GM19328 (cell line): ENCODE measurements around the gene CDC16.
"Not testable (repeated sequence)": the region's sequence is repeated elsewhere in the genome, so short reads cannot be mapped to it uniquely, and the experiment has no call there.

Experiments used
- ATAC-seq: cut with Tn5 transposase; IDR thresholded peaks from one replicate; pipeline ENCODE4 v1.9.1; 2021; ENCODE audit warnings: mild to moderate bottlenecking, moderate library complexity; ENCODE audit not compliant: unreplicated experiment

Gene CDC16, protein sequence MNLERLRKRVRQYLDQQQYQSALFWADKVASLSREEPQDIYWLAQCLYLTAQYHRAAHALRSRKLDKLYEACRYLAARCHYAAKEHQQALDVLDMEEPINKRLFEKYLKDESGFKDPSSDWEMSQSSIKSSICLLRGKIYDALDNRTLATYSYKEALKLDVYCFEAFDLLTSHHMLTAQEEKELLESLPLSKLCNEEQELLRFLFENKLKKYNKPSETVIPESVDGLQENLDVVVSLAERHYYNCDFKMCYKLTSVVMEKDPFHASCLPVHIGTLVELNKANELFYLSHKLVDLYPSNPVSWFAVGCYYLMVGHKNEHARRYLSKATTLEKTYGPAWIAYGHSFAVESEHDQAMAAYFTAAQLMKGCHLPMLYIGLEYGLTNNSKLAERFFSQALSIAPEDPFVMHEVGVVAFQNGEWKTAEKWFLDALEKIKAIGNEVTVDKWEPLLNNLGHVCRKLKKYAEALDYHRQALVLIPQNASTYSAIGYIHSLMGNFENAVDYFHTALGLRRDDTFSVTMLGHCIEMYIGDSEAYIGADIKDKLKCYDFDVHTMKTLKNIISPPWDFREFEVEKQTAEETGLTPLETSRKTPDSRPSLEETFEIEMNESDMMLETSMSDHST

DNA sequence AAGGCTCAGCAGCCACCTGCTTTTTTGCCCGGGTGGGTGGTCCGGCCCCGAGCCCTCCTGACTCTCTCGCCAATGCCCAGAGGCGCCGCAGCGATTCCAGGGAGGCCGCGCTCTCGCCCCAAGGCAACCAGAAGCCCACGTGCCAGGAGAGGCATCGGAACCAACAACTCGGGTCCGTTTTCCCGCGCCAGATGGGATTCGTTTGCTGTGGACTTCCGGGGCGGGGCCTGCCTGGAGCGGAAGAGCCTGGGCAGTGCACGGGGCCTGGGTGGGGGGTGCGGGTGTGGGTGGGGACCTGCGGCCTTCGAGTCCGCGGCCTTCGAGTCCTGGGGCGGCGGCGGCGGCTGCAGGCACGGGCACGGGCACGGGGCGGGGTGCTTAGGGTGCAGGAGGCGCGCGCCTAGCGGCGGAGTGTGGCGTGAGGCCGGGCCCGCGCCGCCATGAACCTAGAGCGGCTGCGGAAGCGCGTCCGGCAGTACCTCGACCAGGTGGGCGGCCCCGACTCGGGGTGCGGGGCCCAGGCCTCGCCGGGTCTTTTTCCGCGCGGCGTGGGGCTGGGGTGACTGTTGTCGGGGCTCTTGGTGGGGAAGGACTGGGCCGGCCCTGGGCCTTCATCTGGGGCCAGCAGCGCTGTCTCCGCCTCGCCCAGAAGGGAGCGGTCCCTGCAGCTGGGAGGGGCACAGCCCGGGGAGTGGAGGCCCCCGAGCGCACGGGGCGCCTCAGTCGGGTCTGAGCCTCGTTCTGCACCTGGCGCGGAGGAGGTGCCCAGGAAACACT, at the start of gene CDC16:
CDC16 (plus strand) TSS at position 253 of the 777 bp plus-strand sequence; CDS start at position 441, 188 bp downstream.
- ATAC-seq, result peak; percentile 84

DNA sequence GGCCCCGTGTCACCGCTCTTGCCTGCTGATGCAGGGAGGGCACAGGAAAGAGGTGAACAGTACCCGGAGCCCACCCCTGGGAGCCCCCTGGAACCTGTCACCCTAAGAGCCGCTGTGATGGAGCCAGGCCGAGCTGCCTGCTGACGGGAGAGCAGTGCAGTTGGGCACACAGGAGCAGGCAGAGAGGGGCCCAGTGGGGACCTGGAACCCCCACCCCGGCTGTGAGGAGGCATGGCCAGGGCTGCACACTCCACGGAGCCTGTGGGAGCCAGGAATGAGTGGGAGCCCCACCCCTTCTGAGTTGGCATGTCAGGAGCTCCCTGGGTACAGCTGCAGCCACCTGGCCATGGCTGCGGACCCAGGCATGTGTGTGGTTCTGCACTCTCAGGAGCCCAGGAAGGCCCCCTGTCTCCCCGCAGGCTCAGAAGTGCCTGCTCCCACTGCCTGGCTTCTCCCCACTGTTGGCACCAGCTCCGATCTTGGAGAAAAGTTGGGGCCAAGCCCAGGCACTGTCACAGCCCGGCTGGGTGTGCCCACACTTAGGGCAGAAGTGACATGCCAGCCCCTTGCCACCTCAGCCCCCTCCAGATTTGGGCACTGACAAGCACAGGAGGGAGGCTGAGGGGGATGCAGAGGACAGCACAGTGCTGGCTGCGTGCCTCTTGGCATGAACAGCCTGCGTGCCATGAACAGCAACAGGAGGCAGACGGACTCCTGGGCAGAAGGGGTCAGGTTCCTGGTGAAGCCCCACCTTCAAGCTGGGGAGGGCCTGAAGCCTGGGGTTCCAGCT, 49.3 kb upstream of the CDC16 start:
- no peak for ATAC-seq

DNA sequence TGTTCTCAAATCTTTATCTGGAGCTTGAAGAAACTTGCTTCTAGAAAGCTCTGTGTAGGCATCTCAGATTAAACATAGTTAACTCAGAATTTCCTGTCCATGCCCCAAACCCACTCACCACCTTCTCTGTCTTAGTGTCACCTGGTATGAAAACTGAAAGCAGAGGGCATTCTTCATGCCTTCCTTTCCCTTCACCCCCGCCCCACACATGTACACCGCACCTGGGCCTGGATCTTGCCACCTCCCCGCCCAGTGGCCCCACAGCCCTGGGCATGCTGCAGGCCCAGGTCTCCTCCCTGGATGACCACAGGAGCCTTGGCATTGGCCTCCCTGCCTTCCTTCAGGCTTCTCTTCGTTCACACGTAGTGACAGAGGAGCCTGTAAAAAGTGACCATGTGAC, 39.8 kb upstream of the CDC16 start:
- no peak for ATAC-seq

DNA sequence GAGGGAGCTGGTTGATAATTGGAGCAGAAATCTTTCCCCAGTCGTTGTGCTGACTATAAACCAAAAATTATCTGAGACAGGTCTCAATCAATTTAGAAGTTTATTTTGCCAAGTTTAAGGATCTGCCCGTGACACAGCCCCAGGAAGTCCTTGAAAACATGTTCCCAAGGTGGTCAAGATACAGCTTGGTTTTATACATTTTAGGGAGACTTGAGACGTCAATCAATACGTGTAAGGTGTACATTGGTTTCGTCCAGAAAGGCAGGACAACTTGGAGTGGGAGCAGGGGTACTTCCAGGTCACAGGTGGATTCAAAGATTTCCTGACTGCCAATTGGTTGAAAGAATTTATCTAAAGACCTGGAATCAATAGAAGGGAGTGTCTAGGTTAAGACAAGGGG, 38.1 kb upstream of the CDC16 start:
- ATAC-seq, result no peak

DNA sequence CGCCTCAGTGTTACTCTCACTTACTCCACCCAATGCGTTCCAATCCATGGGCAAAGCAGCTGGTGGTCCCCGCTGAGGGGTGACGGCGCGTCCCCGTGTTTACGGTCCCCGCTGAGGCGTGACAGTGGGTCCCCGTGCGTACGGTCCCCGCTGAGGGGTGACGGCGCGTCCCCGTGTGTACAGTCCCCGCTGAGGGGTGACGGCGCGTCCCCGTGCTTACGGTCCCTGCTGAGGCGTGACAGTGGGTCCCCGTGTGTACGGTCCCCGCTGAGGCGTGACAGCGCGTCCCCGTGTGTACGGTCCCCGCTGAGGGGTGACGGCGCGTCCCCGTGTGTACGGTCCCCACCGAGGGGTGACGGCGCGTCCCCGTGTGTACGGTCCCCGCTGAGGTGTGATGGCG, 36.1 kb upstream of the CDC16 start:
- no peak for ATAC-seq

DNA sequence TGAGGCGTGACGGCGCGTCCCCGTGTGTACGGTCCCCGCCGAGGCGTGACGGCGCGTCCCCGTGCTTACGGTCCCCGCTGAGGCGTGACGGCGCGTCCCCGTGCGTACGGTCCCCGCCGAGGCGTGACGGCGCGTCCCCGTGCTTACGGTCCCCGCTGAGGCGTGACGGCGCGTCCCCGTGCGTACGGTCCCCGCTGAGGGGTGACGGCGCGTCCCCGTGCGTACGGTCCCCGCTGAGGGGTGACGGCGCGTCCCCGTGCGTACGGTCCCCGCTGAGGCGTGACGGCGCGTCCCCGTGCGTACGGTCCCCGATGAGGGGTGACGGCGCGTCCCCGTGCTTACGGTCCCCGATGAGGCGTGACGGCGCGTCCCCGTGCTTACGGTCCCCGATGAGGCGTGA, 35.2 kb upstream of the CDC16 start:
- not testable (repeated sequence) for ATAC-seq

DNA sequence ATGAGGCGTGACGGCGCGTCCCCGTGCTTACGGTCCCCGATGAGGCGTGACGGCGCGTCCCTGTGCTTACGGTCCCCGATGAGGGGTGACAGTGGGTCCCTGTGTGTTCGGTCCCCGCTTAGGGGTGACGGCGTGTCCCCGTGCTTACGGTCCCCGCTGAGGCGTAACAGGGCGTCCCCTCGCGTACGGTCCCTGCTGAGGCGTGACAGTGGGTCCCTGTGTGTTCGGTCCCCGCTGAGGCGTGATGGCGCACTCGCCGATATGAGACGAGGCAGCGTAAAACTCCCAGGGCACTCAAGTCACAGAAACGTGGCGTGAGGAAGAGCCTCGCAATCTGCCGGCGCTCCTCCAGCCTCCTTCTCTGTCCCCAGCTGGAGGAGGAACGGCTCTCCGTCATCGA, 34.7 kb upstream of the CDC16 start:
- ATAC-seq, result no peak

DNA sequence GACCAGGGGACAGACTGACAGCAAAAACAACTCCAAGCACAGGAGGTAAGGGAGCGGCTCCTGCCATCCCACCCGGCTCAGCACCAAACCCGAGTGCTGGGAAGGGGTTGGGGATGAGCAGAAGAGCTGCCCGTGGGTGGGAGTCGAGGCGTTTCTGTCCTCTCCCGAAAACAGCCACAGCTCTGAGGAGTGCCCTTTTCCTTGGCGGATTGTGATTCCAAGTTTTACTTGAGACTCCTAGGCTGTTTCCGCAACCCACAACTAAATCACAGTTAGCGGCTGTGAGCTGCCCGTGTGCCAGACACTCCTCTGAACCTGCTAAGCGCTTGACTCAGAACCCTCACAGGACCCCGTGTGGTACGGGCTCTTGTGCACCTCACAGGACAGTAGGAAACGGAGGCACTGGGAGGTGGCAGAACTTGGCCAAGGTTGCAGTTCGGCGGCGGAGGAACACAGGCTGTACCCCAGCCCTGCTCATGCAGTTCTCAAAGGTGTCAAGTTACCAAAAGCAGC, 34.2 kb upstream of the CDC16 start:
- no peak for ATAC-seq

DNA sequence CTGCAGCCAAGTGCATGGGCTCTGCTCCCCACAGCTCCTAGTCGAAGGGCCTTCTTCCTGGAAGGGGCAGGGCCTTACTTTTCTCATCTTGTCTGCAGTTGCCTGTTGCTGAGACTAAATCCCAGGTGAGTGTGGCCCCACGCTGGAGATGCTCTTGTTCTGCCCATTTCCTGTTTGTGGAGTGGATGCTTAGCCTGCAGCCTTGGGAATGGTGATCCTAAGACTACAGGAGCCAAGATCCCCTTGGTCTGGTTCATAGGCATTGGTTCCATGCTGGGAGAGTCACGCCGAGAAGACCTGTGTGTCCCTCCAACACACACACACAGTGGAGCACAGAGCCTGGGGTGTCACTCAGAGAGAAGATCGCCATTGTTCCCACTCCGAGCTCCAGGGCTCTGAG, 32.1 kb upstream of the CDC16 start:
- ATAC-seq, result no peak

DNA sequence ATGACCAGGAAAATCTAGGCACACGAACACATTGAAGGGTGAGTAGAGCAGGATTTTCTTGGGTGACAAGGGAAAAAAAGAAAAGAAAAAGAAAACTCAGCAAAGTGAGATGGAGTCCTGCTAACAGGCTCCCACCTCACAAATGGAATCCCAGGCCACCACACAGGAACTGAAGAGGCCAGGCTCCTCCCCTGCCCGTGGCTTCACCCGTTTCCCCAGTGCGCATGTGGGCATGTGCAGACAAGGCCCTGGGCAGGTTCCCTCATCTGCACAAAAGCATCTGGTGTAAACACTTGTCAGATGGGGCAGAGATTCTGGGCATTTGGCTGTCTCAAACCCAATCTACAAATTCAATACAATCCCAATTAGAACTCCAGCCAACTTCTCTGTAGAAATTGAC, 31.2 kb upstream of the CDC16 start:
- no peak for ATAC-seq

DNA sequence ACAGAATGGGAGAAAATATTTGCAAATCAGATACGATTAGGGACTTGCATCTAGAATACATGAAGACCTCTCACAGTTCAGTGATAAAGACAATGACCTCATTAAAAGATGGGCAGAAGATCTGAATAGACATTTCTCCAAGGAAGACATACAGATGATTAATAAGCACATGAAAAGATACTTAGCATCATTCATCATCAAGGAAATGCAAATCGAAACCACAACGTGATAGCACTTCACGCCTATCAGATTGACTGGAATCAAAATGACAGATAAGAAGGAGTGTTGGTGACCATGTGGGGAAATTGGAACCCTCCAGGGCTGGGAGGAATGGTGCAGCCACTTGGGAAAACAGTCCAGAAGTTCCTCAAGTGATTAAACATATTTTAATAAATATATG, 29.8 kb upstream of the CDC16 start:
- ATAC-seq, result no peak

DNA sequence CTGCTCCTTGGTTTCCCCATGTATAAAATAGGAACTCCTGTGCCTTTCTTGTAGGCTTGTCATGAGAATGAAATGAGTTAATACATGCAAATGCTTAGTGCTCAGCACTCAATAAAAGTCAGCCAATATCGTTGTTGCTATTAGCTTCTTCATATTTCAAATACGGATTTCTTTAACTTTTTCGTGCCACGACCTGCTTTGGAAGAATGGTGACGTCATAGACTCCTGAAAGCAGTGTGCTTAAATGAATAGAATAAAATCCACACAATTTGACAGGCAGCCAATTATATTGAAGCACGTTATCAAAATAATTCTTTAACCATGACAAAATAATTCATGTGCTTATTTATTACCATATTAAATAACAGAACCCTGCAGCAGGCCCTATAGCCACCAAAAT, 26.6 kb upstream of the CDC16 start:
- no peak for ATAC-seq

DNA sequence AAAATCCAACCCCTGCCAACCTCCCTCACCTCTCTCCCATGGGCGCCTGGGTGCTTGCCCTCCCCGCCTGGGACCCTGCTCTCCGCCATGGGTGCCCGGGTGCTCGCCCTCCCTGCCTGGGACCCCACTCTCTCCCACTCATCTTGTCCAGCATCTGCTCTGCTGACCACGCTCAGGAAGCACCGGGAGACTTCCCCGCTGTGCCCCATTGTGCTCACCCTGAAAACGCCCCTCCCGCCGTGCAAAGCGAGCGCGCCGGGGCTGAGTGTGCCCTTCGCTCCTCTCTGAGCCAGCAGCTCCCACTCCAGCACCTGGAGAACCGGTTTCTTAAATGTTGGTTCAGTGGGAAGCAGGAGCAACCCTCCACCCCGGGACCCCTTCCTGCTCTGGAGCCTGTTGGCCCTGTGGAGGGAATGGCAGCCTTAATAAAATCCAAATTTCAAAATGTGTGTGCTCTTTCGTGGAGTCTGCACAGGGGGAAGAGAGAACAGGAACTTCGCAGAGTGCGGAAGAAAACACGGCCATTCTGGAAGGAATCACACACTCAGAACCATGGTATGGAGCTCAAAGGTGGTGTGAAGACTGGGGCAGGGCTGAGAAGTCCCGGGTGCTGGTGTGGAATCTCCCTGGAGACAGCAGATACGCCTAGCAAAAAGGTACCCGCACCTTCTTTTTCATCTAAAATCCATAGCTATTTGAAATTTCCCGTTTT, 23.1 kb upstream of the CDC16 start:
- ATAC-seq, result no peak

DNA sequence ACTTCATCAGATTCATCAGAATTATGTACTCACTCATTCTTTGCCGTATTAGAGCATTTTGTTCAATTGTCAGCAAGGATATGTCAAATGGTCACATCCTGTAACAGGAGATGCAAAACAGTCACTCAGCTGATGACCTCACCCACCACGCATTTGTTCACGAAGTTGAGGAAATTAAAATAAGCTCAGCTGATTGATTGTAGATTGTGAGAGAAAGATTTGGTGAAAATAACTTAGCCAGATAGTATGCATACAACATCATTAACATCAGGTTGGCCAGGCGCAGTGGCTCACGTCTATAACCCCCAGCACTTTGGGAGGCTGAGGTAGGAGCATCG, 22.6 kb upstream of the CDC16 start:
- ATAC-seq, result no peak

DNA sequence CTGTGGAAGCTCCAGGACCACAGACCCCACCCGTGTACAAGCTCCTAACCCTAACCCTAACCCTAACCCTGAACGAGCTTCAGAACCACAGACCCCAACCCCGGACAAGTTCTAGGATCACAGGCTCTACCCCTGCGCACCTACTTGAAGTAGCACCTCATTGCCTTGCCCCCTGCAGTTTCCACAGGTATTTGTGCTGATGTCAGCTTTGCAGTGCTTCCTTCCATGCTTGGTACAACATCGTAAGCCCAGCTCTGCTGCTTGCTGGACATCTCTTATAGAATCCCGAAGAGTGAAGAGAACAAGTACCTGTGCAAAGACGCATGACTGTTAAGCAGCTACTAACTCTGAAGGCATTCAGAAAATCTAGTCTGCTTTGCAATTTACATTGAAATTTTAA, 20.7 kb upstream of the CDC16 start:
- ATAC-seq, result no peak

DNA sequence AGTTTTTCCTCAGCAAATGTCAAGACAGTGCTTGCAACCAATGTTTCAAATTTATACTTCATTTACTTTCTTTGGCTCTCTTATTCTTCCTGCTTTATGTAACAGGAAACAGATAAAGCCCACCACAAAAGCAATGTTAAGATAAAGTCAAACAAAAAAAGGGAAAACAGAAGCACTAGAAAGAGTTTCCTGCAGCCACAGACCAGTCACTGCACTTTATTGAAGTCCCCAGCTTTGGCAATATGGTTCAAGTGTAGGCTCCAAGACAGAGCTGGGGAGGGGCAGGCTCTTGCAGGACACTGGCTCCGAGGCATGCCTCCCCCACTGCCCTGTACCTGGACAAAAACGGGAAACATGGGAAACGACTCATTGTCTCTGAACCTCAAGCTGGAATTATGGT, 15.3 kb upstream of the CDC16 start:
- no peak for ATAC-seq

DNA sequence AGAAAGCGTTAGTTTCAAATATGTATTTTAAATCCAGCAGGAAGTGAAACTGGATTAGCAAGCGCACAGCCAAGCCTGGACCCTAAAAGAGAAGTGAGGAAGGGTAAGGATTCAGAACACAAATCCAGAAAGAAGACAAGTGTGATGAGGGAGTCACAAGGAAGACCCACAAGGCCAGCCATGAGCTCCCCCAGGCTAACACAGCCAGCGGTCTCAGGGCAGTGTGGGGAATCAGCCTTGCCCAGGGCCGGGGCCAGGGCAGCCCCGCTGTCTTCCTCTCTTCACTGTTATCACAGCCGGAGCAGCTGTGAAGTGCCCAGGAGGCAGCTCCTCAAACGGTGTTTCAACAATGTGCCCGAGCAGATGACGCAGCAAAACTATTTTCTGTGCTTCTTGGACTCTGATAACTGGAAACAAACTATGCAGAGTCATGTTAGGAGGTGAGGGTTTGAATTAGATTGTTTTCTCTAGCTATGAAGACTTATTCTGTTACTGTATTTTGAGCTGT, 12.2 kb upstream of the CDC16 start:
- no peak for ATAC-seq

DNA sequence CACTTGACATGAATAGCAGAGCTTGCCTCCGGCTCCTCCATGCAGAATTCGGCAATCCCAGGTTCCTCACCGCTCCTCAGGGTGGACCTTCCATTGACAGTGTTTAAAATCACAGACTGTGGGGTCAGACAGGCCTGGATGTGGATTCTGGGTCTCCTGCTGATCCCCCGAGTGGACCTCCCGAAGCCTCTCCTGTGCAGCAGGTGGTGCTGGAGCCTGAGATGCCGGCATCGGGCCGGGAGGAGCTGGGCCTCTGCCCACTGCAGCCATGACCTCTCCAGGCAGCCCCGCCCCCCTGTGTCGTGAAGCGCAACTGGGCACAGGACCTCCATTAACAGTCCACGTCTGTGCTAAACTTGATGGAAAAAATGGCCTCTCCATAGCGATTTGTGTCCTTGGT, 10.5 kb upstream of the CDC16 start:
- no peak for ATAC-seq

DNA sequence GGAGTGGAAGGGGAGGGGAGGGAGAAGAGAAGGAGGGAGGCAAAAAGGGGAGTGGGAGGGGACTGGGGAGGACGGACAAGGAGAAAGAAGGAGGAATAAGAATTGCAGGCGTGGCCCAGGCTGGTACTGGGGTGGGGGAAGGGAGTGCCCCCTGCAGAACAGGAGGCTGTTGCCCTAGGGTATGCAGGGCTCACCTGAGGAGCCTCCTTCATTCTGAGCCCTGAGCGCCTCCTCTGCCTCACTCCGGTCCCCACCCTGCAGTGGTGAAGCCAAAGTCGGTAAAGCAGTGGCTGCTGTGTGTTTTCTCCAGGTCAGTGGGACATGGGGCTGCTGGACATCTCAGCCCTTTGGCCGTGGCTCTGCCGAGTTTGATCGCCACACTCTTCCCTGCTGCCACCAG, 9.1 kb upstream of the CDC16 start:
- ATAC-seq, result no peak

DNA sequence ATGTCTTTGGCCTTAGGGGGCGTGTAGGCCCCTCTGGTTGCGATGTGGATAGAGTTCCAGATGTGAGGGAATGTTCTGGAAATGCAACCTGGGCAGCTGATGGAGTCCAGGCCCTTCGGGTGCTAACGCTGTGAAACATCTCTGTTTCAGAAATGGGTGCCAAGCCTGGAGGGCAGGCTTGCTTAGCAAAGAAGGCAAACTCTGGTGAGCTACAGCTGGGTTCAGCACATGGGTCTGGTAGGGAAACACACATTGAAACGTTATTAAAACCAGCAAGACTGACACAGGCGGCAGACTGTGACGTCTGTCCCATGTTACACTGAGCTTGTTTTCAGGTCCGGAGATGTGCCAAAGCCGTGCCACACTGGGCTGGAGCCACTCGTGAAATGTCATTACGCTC, 8.6 kb upstream of the CDC16 start:
- no peak for ATAC-seq
